SK-N-SH (cell line): ENCODE data around the gene CSRNP2. TPM values are rescaled to one million over a fixed set of nuclear protein-coding genes. Genes with fewer than 3 reads are reported as not detected.

ENCODE experiments used
- CTCF ChIA-PET: fragments of 300-600, 350-600 bp; formaldehyde crosslinking; extraction: SDS; loops from one replicate; lab custom pipeline; 2021; lab: Yijun Ruan, JAX
- POLR2A ChIA-PET: fragments of 350-600 bp; sonication (Branson Sonifier 250); formaldehyde crosslinking; extraction: SDS; loops from one replicate; lab custom pipeline; 2020; ENCODE audit warnings: antibody characterized with exemption, inconsistent platforms; lab: Yijun Ruan, JAX
- DNase-seq: peaks from one replicate; pipeline ENCODE4 v3.0.0; 2012
- H2AFZ ChIP-seq: fragments of 200-600 bp; sonication (generic); 2 replicates; pipeline ENCODE4 v1.8.1; 2016; ENCODE audit warnings: antibody characterized with exemption, mild to moderate bottlenecking, low read depth
- H3F3A ChIP-seq: fragments of 200-600 bp; sonication (generic); replicated peaks from 2 replicates; pipeline ENCODE3; 2016; ENCODE audit warnings: antibody characterized with exemption, mild to moderate bottlenecking; ENCODE audit not compliant: insufficient read depth
- H3K27ac ChIP-seq, 2 experiments: fragments of 200-500 bp in 1 of 2; fragments of 200-600 bp in 1 of 2; sonication (Bioruptor generic) in 1 of 2; sonication (generic), shearing (Covaris generic) in 1 of 2; 2 replicates each; pipeline versions ENCODE4 v1.5.1 to v1.6.1; 2014 to 2016; ENCODE audit warnings: low read depth in 2 of 2, inconsistent platforms in 1 of 2, low read length in 1 of 2, mild to moderate bottlenecking in 1 of 2, mixed read lengths in 1 of 2
- H3K27me3 ChIP-seq: fragments of 200-600 bp; sonication (generic), shearing (Covaris generic); 2 replicates; pipeline ENCODE4 v1.6.1; 2016; ENCODE audit warnings: mixed run types; ENCODE audit not compliant: insufficient read depth
- H3K36me3 ChIP-seq, 2 experiments: fragments of 200-500 bp in 1 of 2; fragments of 200-600 bp in 1 of 2; sonication (Bioruptor generic) in 1 of 2; sonication (generic) in 1 of 2; replicated peaks in 1 of 2; 2 replicates each; pipeline versions ENCODE3 to v1.5.1; 2014 to 2016; ENCODE audit warnings: low read length in 1 of 2, mild to moderate bottlenecking in 1 of 2; ENCODE audit not compliant: insufficient read depth in 2 of 2, control insufficient read depth in 1 of 2
- H3K4me1 ChIP-seq, 2 experiments: fragments of 200-500 bp in 1 of 2; fragments of 200-600 bp in 1 of 2; sonication (Bioruptor generic) in 1 of 2; sonication (generic), shearing (Covaris generic) in 1 of 2; 2 replicates each; pipeline versions ENCODE4 v1.5.1 to v1.6.1; 2014 to 2016; ENCODE audit warnings: low read depth in 1 of 2, low read length in 1 of 2, mixed run types in 1 of 2; ENCODE audit not compliant: insufficient read depth in 2 of 2, control insufficient read depth in 1 of 2
- H3K4me2 ChIP-seq: fragments of 200-600 bp; sonication (generic), shearing (Covaris generic); 2 replicates; pipeline ENCODE4 v1.6.1; 2017; ENCODE audit warnings: mixed run types
- H3K4me3 ChIP-seq, 2 experiments: fragments of 200-500 bp in 1 of 2; fragments of 200-600 bp in 1 of 2; sonication (Bioruptor generic) in 1 of 2; sonication (generic), shearing (Covaris generic) in 1 of 2; 2 replicates each; pipeline versions ENCODE4 v1.5.1 to v1.8.1; 2014 to 2016; ENCODE audit warnings: low read depth in 2 of 2, inconsistent platforms in 1 of 2, low read length in 1 of 2, mild to moderate bottlenecking in 1 of 2, mixed read lengths in 1 of 2, moderate library complexity in 1 of 2
- H3K79me2 ChIP-seq: fragments of 200-600 bp; sonication (generic); 2 replicates; pipeline ENCODE4 v1.8.1; 2017; ENCODE audit warnings: mild to moderate bottlenecking; ENCODE audit not compliant: insufficient read depth
- H3K9ac ChIP-seq: fragments of 200-600 bp; sonication (generic); 2 replicates; pipeline ENCODE4 v1.6.1; 2017; ENCODE audit warnings: mixed run types
- H3K9me2 ChIP-seq: fragments of 200-600 bp; sonication (generic); 2 replicates; pipeline ENCODE4 v1.6.1; 2017; ENCODE audit warnings: mixed run types
- H3K9me3 ChIP-seq: fragments of 200-600 bp; sonication (generic); 2 replicates; pipeline ENCODE4 v1.6.1; 2017; ENCODE audit warnings: mixed run types, mild to moderate bottlenecking, moderate library complexity
- H4K20me1 ChIP-seq: fragments of 200-600 bp; sonication (generic); 2 replicates; pipeline ENCODE4 v1.6.1; 2017; ENCODE audit warnings: mild to moderate bottlenecking, mixed run types; ENCODE audit not compliant: insufficient read depth
- ELF1 ChIP-seq: IDR thresholded peaks from 2 replicates; pipeline ENCODE4 v1.4.0; 2012
- FOSL2 ChIP-seq: IDR thresholded peaks from 2 replicates; pipeline ENCODE4 v1.4.0; 2012; ENCODE audit warnings: low read depth, mild to moderate bottlenecking, moderate library complexity, borderline replicate concordance
- GABPA ChIP-seq: IDR thresholded peaks from 2 replicates; pipeline ENCODE4 v1.4.0; 2012; ENCODE audit warnings: low read depth, mild to moderate bottlenecking
- GATA2 ChIP-seq: sonication (generic); formaldehyde crosslinking; IDR thresholded peaks from 2 replicates; pipeline ENCODE4 v1.5.0; 2020; ENCODE audit warnings: mild to moderate bottlenecking, missing genetic modification reagents
- JUND ChIP-seq: IDR thresholded peaks from 2 replicates; pipeline ENCODE4 v1.4.0; 2012
- MXI1 ChIP-seq: IDR thresholded peaks from 2 replicates; pipeline ENCODE4 v1.6.1; 2012; ENCODE audit warnings: mild to moderate bottlenecking, low read depth, low read length, improper control_type of control experiment
- NFIC ChIP-seq: IDR thresholded peaks from 2 replicates; pipeline ENCODE4 v1.4.0; 2012; ENCODE audit warnings: borderline replicate concordance
- RFX5 ChIP-seq: IDR thresholded peaks from 2 replicates; pipeline ENCODE4 v1.6.1; 2012; ENCODE audit warnings: mild to moderate bottlenecking, improper control_type of control experiment, low read length
- RXRA ChIP-seq: IDR thresholded peaks from 2 replicates; pipeline ENCODE4 v1.4.0; 2012; ENCODE audit warnings: low read depth, mild to moderate bottlenecking, borderline replicate concordance
- SIN3A ChIP-seq: IDR thresholded peaks from 2 replicates; pipeline ENCODE4 v1.6.1; 2012; ENCODE audit warnings: low read depth, mild to moderate bottlenecking, low read length, moderate library complexity, borderline replicate concordance
- SMC3 ChIP-seq: IDR thresholded peaks from 2 replicates; pipeline ENCODE4 v1.6.1; 2012; ENCODE audit warnings: low read depth, low read length, improper control_type of control experiment
- TEAD4 ChIP-seq: IDR thresholded peaks from 2 replicates; pipeline ENCODE4 v1.4.0; 2012; ENCODE audit warnings: mild to moderate bottlenecking, borderline replicate concordance; ENCODE audit not compliant: insufficient read depth
- YY1 ChIP-seq: IDR thresholded peaks from 2 replicates; pipeline ENCODE4 v1.4.0; 2012; ENCODE audit warnings: low read depth, mild to moderate bottlenecking
- WGBS: methylation state at CpG from one replicate; pipeline ENCODE4 v1.1.6; 2017; ENCODE audit warnings: low lambda C conversion rate; 5-methylcytosine and 5-hydroxymethylcytosine counted together
- polyA plus RNA-seq, 3 experiments: library from polyadenylated mRNA; depleted of rRNA; stranded (reverse); fragments of >200 nt; gene quantifications; 2 replicates each; pipeline ENCODE4 v1.2.3, GENCODE V29; 2012
- TF ChIP-seq, protein P1 (sequence below): IDR thresholded peaks from 2 replicates; pipeline ENCODE4 v1.4.0; 2012; ENCODE audit warnings: low read depth, borderline replicate concordance
- TF ChIP-seq, protein P2 (sequence below): IDR thresholded peaks from 2 replicates; pipeline ENCODE4 v1.4.0; 2012; ENCODE audit warnings: low read depth
- TF ChIP-seq, protein P3 (sequence below): fragments of 150-350 bp; IDR thresholded peaks from 2 replicates; pipeline ENCODE4 v1.6.1; 2017; ENCODE audit warnings: antibody characterized with exemption, low read length, low read depth, borderline replicate concordance

The CSRNP2 gene
- polyA plus RNA-seq, 1 of the 3 experiments (the other 2 are of a cell fraction) = 18.7 TPM

DNA sequence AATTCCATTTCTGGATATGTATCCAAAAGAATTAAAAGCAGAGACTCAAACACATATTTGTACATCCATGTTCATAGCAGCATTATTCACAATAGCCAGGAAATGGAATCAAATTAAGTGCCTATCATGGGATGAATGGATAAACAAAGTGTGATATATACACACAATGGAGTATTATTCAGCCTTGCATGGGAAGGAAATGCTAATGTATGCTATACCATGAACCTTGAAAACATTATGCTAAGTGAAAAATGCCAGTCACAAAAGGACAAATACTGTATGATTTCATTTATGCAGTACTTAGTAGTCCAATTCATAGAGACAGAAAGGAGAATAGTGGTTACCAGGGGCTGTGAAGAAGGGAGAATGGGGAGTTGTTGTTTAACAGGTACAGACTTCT is 32.1 kb upstream of the CSRNP2 start:
- Histone ChIP-seq H3K36me3 (peaks cover 27 to 53% of the 10 kb centered on the region in 2 experiments), H3K9me2 (no peaks in the 10 kb centered on the region), H3K4me2 (no peak overlapping the region), H3K27ac (no peak overlapping the region), H3K79me2 (peaks cover 5% of the 10 kb centered on the region; the same call in 1 of the 2 replicates), H3K9me3 (no peaks in the 10 kb centered on the region), H3F3A (peaks cover 9% of the 10 kb centered on the region), H3K4me1 (no peaks in the 10 kb centered on the region), H4K20me1 (no peaks in the 10 kb centered on the region), H3K4me3 (no peak overlapping the region), H3K9ac (no peak overlapping the region), H2AFZ (no peak overlapping the region), H3K27me3 (no peaks in the 10 kb centered on the region)
- TF ChIP-seq RXRA (no peak), SIN3A (no peak), ELF1 (no peak), SMC3 (no peak), NFIC (no peak), GATA2 (CRISPR knock-in tag) (no peak), FOSL2 (no peak)
- TF ChIP-seq, protein P1, sequence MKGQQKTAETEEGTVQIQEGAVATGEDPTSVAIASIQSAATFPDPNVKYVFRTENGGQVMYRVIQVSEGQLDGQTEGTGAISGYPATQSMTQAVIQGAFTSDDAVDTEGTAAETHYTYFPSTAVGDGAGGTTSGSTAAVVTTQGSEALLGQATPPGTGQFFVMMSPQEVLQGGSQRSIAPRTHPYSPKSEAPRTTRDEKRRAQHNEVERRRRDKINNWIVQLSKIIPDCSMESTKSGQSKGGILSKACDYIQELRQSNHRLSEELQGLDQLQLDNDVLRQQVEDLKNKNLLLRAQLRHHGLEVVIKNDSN = no peak
- TF ChIP-seq, protein P2, sequence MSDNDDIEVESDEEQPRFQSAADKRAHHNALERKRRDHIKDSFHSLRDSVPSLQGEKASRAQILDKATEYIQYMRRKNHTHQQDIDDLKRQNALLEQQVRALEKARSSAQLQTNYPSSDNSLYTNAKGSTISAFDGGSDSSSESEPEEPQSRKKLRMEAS = no peak
- POLR2A ChIA-PET = no interaction called here
- CTCF ChIA-PET = no interaction called here
- no peak for DNase-seq

DNA sequence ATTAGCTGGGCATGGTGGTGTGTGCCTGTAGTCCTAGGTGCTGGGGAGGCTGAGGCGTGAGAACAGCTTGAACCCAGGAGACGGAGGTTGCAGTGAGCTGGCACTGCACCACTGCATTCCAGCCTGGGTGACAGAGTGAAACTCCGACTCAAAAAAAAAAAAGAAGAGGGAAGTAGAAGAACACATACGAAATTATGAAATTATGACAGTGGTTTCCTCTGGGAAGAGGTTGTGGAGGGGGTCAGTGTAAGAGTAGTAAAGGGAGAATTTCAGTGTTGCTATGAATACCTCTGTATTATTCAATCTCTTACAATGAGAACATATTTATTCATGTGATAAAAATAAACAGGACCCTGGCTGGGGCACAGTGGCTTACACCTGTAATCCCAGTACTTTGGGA is 24.7 kb upstream of the CSRNP2 start:
- Histone ChIP-seq H4K20me1 (no peaks in the 10 kb centered on the region), H3K27me3 (no peaks in the 10 kb centered on the region), H3K9me3 (no peaks in the 10 kb centered on the region), H3K9me2 (no peaks in the 10 kb centered on the region), H3K4me3 (no peak overlapping the region), H3F3A (no peaks in the 10 kb centered on the region), H3K36me3 (peaks cover 45 to 72% of the 10 kb centered on the region in 2 experiments), H3K27ac (no peak overlapping the region), H3K4me1 (no peaks in the 10 kb centered on the region), H3K79me2 (no peaks in the 10 kb centered on the region), H2AFZ (no peak overlapping the region), H3K9ac (no peak overlapping the region), H3K4me2 (no peak overlapping the region)
- WGBS = 92% methylated on average over 4 of the region's 4 CpGs
- TF ChIP-seq TEAD4 (no peak), MXI1 (no peak), YY1 (no peak), GABPA (no peak), JUND (no peak), RFX5 (no peak), FOSL2 (no peak)
- TF ChIP-seq, protein P1 = no peak
- TF ChIP-seq, protein P3, sequence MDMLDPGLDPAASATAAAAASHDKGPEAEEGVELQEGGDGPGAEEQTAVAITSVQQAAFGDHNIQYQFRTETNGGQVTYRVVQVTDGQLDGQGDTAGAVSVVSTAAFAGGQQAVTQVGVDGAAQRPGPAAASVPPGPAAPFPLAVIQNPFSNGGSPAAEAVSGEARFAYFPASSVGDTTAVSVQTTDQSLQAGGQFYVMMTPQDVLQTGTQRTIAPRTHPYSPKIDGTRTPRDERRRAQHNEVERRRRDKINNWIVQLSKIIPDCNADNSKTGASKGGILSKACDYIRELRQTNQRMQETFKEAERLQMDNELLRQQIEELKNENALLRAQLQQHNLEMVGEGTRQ = no peak
- ChIA-PET POLR2A (no interaction called here), CTCF (no interaction called here)
- DNase-seq = no peak
